HG03469 (cell line): ENCODE measurements around the gene PRSS23.
"Not testable (repeated sequence)": the region's sequence is repeated elsewhere in the genome, so short reads cannot be mapped to it uniquely, and the experiment has no call there.

ENCODE experiments used
- ATAC-seq: cut with Tn5 transposase; IDR thresholded peaks from one replicate; pipeline ENCODE4 v1.9.1; 2021; ENCODE audit warnings: mild to moderate bottlenecking, moderate library complexity, moderate number of reproducible peaks; ENCODE audit not compliant: unreplicated experiment

Gene PRSS23

DNA sequence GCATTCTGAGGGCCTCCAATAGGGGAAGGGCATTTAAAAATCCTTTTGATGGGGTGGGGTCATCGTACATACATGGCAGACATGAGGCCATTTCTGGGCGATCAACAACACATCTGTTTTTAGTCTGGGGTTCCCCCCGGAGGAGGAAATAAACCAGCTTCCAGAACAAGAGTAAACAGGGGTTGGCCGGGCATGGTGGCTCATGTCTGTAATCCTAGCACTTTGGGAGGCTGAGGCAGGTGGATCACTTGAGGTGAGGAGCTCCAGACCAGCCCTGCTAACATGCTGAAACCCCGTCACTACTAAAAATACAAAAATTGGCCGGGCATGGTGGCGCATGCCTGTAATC is 12.0 kb downstream of the PRSS23 start:
- ATAC-seq = no peak

DNA sequence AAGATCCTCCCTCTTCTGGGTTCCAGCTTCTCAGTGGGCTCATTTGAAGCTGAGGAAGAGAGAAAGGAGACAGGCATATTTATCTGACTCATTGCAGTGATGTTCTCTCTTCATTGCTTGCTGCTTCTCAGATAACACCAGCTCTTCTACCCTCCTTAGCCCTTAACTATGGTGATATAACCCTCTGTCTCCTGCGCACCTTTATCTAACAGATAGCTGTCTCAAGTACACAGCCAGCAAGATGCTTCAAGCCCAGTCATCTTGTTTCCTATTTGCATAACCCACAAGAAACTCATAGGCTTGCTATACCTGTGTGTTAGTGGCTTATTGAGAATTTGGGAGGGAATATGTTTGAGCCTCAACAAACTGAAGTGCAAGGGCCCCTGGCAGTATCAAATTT is 12.6 kb downstream of the PRSS23 start:
- no peak for ATAC-seq

DNA sequence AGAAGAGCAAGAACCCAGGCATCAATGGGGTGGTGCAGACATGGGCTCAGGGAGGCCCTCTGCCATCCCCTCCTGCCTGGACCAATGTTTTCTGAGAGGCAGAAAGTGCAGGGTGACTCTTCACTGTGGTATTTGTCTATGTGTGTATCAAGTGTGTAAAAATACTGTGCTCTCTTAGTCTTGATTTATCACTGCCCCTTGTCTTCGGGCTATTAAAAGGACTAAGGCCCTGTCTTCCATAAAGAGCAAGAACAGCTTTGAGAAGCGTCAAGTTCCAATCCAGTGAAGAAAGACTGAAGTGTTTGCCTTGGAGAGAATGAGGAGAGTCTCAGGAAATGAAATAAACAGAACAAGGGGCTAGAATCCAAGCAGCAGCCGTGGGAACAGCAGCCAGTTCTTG is 14.4 kb downstream of the PRSS23 start:
- no peak for ATAC-seq

DNA sequence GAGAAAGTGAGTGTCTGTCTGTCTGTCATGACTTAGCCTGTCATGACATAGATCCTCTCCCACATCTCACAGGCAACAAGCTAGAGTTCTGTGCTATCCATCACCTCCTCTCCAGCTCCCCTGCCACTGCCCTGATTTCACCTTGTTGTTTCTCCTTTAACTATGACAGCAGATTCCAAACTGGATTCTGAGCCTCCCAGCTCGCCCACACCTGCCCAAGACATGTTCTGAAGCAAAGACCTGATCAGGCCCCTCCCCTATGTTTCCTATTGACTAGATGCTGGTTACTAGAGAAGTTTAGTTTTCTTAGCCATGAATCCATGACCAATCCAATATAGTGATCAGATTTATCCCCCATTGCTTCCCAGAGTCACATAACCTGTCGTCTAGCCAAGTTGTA is 15.4 kb downstream of the PRSS23 start:
- ATAC-seq = no peak

DNA sequence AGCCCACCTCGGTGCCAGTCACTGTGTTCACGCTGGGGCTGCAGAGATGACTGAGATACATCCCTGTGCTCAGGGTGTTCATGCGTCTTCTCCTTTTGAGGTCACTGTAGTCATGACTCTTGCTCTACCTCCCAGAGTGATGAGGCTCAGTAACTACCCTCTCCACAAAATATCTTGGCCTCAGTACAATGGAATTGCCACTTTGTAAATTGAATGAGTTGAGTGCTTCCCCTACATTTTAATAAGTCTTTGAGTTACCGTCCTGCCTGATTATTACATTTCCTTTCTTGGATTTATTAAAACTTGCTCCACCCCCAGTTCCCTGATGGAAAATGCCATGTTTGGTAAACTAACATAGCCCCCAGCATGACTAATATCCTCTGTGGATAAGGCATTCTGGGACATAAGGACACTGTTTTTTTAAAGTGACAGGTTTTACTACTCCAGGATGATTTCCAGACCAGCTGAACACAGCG is 15.9 kb downstream of the PRSS23 start:
- no peak for ATAC-seq

DNA sequence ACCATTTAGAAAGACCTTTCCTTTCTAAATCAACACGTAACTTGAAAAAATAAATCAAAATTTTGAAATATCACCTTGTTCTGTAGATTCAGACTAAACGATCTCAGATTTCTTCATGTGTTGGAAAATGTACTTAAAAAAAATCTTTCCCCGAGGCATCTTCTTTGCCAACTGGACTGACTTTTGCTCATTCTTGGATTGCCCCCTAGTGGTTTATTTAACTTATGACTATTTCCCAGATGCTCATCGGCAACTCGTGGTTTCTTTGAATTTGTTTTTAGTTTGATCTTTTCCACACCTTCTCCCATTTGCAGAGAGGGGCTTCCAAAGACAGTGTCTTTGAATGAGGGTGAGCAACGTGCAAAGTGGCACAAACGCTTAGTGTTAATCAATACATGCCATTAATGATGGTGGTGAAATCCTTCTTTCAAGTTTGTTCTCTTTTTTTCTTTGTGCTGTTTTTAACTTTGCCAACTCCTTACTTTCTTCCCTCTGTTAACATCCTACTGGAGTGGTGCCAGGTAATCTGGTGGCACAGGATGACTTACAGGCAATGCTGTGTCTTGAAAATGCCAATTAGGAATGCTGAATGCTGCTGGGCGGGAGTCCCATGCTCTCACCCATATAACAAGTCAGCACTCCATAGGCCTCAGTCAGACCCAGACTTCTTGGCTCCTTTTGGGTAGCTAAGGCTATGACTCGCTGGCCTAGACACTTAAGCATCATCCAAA is 18.3 kb downstream of the PRSS23 start:
- ATAC-seq = no peak

DNA sequence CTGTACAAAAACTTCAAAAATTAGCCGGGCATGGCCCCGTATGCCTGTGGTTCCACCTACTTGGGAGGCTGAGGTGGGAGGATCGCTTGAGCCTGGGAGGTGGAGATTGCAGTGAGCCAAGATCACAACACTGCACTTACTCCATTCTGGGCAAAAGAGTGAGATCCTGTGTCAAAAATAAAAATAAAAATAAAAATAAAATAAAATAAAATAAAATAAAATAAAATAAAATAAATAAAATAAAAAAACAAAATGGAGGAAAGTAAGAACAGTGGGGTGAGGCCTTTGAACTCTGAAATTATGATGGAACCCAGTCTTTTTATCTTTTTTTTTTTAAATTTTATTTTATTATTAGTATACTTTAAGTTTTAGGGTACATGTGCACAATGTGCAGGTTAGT is 23.8 kb downstream of the PRSS23 start:
- not testable (repeated sequence) for ATAC-seq

DNA sequence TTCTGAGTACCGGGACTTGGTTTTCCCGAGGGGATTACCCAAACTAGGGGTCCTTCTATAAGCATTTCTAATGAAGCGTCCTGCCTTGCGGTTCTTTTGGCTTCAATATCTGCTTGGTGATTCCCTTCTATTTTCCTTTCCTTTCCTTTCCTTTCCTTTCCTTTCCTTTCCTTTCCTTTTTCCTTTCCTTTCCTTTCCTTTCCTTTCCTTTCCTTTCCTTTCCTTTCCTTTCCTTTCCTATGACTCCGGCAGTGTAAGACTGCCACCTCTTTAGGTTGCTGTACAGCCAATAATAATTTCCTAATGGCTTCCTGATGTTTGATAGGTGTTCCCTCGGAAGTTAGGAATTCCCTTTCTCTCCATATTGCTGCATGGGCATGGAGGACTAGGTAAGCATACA is 34.0 kb downstream of the PRSS23 start:
- ATAC-seq = not testable (repeated sequence)

DNA sequence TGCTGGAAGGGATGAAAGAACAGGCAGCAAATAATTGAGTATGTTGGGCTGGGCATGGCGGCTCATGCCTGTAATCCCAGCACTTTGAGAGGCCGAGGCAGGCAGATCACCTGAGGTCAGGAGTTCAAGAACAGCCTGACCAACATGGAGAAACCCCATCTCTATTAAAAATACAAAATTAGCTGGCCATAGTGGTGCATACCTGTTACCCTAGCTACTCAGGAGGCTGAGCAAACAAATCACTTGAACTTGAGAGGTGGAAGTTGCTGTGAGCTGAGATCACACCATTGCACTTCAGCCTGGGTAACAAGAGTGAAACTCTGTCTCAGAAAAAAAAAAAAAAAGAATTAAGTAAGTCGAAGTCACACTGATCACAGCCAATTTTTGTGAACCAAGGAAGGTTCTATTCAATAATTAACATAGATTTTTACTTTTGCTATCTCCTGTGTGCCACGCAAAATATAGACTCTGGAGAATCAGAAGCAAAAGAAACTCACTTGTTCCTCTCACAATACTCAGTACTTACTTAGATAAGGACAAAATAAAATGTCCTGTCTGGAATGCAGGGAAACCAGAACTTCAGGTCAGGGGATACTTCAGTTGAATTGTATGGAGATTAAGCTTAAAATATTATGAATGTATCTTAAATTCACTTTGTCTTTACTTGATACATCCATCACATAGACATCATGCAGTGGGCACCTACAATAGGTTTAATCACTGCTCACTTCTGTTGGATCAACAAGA is 44.6 kb downstream of the PRSS23 start:
- not testable (repeated sequence) for ATAC-seq

DNA sequence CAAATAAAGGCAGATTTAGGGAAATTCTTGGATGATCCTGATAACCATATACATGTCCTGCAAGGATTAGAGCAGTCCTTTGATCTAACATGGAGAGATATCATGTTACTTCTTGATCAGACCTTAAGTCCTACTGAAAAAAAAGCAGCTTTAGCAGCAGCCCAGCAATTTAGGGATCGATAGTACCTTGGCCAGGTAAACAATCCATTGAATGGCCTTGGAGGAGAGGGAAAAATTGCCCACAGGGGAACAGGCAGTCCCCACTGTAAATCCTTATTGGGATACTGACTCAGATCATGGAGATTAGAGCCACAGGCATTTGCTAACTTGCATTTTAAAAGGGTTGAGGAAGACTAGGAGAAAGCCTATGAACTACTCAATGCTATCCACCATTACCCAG is 47.8 kb downstream of the PRSS23 start:
- ATAC-seq = no peak

DNA sequence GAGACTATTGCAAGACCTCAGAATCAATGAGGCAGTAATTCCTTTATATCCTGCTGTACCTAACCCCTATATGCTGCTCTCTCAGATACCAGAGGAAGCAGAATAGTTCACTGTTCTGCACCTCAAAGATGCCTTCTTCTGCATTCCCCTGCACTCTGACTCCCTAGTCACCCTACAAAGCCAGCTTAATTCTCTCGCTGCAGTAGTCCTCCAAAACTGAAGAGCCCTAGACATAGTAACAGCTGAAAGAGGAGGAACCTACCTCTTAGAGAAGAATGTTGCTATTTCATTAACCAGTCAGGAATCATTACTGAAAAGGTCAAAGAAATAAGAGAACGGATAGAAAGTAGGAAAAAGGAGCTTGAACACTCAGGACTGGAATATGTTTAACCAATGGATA is 49.3 kb downstream of the PRSS23 start:
- ATAC-seq = no peak
